Measurements from ENCODE around the gene FABP7. TPM values are rescaled to one million over a fixed set of nuclear protein-coding genes. Genes with fewer than 3 reads are reported as not detected.

FABP7 gene
- total RNA-seq, 1 donor from 2014 or later, result not detected

DNA sequence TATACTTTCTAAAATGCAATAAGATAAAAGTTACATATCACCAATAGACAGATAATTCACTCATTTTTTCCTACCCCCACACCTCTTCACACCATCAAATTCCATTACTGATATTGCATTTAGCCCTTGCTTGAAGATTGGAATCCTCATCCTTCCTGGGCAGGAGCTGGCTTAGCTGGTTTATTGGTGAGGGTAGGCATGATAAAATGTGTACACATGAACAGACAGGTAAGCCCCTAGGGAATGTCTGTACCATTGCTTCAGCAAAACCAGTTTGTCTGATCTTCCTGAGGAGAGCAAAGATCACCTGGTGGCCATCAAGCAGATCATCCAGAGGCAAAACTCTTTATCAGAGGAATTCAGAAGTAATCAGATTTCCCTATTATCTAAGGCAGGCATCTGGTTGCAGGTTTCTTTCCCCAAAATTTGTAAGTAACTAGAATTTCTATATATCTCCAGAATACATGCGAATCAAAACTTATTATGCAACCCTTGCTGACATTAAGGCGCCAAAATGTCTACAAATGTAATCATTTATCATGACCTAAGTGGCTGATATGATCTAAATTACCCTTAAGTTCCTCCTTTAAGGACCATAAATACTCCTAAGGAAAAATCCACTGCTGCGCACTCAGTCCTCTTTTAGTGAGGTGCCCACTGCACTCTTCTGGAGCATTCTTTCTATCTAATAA lies 6.6 kb upstream of the FABP7 start:
- DNase-seq (ENCODE audit: extremely low spot score, unreplicated experiment), result no peak
- Mint-ChIP-seq H3K36me3 (ENCODE audit: unreplicated experiment) (no peaks in the 10 kb centered on the region), H3K4me3 (ENCODE audit: unreplicated experiment) (no peak overlapping the region), H3K27ac (ENCODE audit: unreplicated experiment) (no peak overlapping the region), H3K4me1 (ENCODE audit: unreplicated experiment) (no peaks in the 10 kb centered on the region), H3K9me3 (ENCODE audit: unreplicated experiment) (peaks cover 7% of the 10 kb centered on the region), H3K27me3 (ENCODE audit: unreplicated experiment) (peaks cover 33% of the 10 kb centered on the region)
- TF ChIP-seq, protein P1, sequence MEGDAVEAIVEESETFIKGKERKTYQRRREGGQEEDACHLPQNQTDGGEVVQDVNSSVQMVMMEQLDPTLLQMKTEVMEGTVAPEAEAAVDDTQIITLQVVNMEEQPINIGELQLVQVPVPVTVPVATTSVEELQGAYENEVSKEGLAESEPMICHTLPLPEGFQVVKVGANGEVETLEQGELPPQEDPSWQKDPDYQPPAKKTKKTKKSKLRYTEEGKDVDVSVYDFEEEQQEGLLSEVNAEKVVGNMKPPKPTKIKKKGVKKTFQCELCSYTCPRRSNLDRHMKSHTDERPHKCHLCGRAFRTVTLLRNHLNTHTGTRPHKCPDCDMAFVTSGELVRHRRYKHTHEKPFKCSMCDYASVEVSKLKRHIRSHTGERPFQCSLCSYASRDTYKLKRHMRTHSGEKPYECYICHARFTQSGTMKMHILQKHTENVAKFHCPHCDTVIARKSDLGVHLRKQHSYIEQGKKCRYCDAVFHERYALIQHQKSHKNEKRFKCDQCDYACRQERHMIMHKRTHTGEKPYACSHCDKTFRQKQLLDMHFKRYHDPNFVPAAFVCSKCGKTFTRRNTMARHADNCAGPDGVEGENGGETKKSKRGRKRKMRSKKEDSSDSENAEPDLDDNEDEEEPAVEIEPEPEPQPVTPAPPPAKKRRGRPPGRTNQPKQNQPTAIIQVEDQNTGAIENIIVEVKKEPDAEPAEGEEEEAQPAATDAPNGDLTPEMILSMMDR (IDR thresholded peaks at IDR 0.05), result no peak

DNA sequence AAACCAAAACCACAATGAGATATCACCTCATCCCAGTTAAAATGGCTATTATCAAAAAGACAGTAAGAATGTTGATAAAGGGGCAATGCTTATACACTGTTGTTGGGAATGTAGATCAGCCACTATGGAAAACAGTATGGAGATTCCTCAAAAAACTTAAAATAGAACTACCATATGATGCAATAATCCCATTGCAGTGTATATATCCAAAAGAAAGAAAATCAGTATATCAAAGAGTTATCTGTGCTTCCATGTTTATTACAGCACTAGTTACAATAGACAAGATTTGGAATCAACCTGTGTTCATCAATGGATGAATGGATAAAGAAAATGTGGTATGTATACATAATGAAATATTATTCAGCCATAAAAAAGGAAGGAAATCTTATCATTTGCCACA lies 3.5 kb upstream of the FABP7 start:
- Mint-ChIP-seq H3K4me1 (ENCODE audit: unreplicated experiment) (no peaks in the 10 kb centered on the region), H3K27ac (ENCODE audit: unreplicated experiment) (no peak overlapping the region), H3K9me3 (ENCODE audit: unreplicated experiment) (peaks cover 7% of the 10 kb centered on the region), H3K36me3 (ENCODE audit: unreplicated experiment) (no peaks in the 10 kb centered on the region), H3K4me3 (ENCODE audit: unreplicated experiment) (no peak overlapping the region), H3K27me3 (ENCODE audit: unreplicated experiment) (peaks cover 51% of the 10 kb centered on the region)
- no peak for DNase-seq (ENCODE audit: extremely low spot score, unreplicated experiment)
- TF ChIP-seq, protein P1 (IDR thresholded peaks at IDR 0.05), result no peak

- DNase-seq (ENCODE audit: extremely low spot score, unreplicated experiment), result no peak
- H3K4me3 Mint-ChIP-seq (ENCODE audit: unreplicated experiment), result no peak overlapping the region
- no peaks in the 10 kb centered on the region for H3K36me3 Mint-ChIP-seq (ENCODE audit: unreplicated experiment)
- TF ChIP-seq, protein P1 (IDR thresholded peaks at IDR 0.05), result no peak
- peaks cover 7% of the 10 kb centered on the region for H3K9me3 Mint-ChIP-seq (ENCODE audit: unreplicated experiment)
- peaks cover 50% of the 10 kb centered on the region for H3K27me3 Mint-ChIP-seq (ENCODE audit: unreplicated experiment)
- H3K27ac Mint-ChIP-seq (ENCODE audit: unreplicated experiment), result no peak overlapping the region
- no peaks in the 10 kb centered on the region for H3K4me1 Mint-ChIP-seq (ENCODE audit: unreplicated experiment)
Measured at GRCh38 chr6:122778302-122778701, 1.2 kb upstream of the FABP7 start.

DNA sequence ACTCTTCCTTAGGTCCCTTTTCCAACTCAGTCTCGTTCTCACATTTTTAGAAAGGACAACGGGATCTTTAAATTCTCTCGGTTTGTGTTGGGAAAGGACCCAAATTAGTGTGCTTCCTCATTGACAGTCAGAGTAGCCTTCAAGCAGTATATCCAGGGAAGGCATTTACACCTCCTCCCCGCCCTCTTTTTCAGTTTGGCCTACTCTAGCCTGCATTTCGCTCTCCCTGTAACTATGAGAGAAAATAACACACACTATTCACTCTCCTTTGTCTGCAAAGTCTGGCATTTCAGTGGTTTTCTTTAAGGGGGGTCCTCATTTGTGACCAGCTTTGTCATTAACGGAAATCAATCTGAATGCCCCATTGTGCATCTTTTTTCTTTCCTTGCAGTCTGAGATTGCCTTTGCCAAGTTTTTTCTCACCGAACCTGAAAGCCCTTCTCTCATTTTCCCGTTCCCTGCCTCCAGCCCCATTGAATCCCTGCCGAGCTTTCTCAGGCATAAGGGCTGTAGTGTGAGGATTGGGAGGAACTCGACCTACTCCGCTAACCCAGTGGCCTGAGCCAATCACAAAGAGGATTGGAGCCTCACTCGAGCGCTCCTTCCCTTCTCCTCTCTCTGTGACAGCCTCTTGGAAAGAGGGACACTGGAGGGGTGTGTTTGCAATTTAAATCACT lies 393 bp upstream of the FABP7 start:
- DNase-seq (ENCODE audit: extremely low spot score, unreplicated experiment), result no peak
- Mint-ChIP-seq H3K27ac (ENCODE audit: unreplicated experiment) (no peak overlapping the region), H3K4me1 (ENCODE audit: unreplicated experiment) (no peaks in the 10 kb centered on the region), H3K4me3 (ENCODE audit: unreplicated experiment) (no peak overlapping the region), H3K36me3 (ENCODE audit: unreplicated experiment) (no peaks in the 10 kb centered on the region), H3K9me3 (ENCODE audit: unreplicated experiment) (peaks cover 7% of the 10 kb centered on the region), H3K27me3 (ENCODE audit: unreplicated experiment) (peaks cover 55% of the 10 kb centered on the region)
- TF ChIP-seq, protein P1 (IDR thresholded peaks at IDR 0.05), result no peak

GRCh38 chr6:122780114-122780513 lies 598 bp downstream of the FABP7 start:
- DNase-seq (ENCODE audit: extremely low spot score, unreplicated experiment), result no peak
- Mint-ChIP-seq H3K27ac (ENCODE audit: unreplicated experiment) (no peak overlapping the region), H3K27me3 (ENCODE audit: unreplicated experiment) (peaks cover 60% of the 10 kb centered on the region), H3K36me3 (ENCODE audit: unreplicated experiment) (no peaks in the 10 kb centered on the region), H3K4me1 (ENCODE audit: unreplicated experiment) (no peaks in the 10 kb centered on the region), H3K9me3 (ENCODE audit: unreplicated experiment) (peaks cover 7% of the 10 kb centered on the region), H3K4me3 (ENCODE audit: unreplicated experiment) (no peak overlapping the region)
- TF ChIP-seq, protein P1 (IDR thresholded peaks at IDR 0.05), result no peak

All from osteocyte (in vitro differentiated cells).